NCI-H69 (cell line): ENCODE results near the gene EIF3I.

Experiments
- DNase-seq: peaks from one replicate; lab custom pipeline; 2025; lab: John Stamatoyannopoulos, UW

Gene EIF3I

DNA sequence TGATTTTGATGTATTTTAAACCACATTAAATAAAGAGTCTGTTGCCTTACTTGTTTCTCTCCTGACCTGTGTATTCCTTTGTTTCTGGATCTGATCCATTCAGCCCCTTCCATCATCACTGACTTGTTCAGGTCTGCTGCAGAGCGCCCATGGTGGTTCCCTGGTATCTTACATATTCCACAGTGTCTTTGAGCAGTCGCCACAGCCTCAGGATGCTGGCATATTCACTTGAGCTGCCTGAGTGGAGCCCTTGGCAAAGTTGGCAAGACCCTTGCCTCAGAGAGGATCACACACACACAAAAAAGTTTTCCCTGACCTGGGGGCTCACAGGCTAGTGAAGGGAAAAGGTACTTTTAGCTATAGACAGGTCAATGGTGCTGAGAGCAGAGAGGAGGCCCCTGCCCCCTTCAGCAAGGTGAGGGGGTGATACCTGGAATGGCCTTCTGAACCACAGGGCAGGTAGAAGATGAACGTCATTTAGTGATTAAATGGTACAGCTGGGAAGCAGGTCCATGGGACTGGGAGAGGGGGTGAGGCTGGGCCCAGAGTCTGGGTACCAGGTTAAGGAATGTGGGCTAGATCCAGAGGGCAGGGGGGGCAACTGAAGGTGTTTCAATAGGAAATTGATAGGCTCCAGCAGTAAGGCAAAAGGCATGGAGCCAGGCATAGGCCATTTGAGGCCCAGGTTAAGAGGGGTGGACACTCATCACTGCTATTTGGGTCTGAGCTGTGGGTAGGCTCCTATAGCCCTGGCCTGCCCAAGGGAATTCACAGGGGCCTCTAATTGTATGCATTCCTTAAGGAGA, 23.8 kb upstream of the EIF3I start:
- DNase-seq: no peak

GRCh38 chr1:32199043-32199716, 23.0 kb upstream of the EIF3I start:
- DNase-seq: no peak

DNA sequence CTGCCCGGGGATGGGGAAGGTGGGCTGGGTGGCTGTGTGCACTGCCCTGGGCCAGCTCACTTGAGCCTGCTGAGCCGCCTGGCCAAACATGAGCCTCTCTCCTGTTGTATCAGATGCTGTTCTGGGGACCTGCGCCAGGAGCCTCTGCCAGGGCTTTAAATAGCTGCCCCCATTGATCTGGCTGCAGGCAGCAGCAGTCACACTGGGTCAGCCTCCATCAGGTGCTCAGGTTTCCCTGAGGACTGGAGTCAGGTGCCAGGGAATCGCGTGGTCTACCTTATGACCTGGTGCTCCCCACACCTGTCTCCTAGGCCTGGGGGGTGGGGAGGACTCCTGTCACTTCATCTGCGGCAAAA, 22.5 kb upstream of the EIF3I start:
- peak; percentile 57 for DNase-seq

GRCh38 chr1:32200226-32201010, 21.8 kb upstream of the EIF3I start, which contains the start of gene CCDC28B:
Gene CCDC28B, plus strand, starts transcription at chr1:32200595. Its CDS starts 1,341 bp downstream, at chr1:32201936.
- DNase-seq: peak; percentile 75

DNA sequence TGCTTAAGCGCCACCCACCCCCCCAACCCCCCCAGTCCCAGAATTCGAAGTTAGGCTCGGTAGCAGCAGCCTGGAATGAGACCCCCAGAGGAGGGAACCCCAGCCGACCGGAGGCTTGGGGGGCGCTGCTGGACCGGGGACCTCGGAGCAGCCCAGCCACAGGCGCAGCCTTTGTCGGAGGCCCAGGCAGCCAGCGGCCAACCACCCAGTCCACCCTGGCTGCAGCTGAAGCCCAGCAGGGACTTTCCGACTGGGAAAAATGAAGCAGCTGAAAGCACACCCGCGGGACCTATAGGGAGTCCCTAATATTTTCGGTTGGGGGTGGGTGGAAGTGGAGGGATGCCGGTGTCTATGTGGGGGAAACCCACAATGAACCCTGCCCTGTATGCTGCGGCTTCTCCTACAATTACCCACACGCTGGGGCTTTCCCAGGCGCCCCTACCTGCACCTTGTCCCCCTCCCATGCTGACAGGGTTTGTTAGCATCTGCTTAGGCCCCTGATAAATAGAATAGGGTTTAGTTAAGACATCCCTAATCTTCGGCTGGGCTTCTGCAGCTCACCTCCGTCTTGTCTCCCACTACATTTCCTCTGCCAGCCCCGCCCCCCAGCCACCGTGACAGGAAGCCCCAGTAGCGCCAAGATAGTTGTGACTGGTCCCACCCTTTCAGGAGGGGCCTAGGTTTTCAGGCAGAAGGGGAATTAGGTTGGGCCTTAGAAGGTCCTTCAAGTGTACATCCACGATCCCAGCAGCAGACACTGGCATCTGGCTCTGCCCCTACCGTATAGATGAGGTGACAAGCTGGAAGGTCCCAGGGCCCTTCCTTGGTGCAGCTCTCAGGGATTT, 21.0 kb upstream of the EIF3I start:
- DNase-seq: peak; percentile 58

- peak; percentile 58 for DNase-seq
Observed at GRCh38 chr1:32204943-32205361, 17.3 kb upstream of the EIF3I start.

DNA sequence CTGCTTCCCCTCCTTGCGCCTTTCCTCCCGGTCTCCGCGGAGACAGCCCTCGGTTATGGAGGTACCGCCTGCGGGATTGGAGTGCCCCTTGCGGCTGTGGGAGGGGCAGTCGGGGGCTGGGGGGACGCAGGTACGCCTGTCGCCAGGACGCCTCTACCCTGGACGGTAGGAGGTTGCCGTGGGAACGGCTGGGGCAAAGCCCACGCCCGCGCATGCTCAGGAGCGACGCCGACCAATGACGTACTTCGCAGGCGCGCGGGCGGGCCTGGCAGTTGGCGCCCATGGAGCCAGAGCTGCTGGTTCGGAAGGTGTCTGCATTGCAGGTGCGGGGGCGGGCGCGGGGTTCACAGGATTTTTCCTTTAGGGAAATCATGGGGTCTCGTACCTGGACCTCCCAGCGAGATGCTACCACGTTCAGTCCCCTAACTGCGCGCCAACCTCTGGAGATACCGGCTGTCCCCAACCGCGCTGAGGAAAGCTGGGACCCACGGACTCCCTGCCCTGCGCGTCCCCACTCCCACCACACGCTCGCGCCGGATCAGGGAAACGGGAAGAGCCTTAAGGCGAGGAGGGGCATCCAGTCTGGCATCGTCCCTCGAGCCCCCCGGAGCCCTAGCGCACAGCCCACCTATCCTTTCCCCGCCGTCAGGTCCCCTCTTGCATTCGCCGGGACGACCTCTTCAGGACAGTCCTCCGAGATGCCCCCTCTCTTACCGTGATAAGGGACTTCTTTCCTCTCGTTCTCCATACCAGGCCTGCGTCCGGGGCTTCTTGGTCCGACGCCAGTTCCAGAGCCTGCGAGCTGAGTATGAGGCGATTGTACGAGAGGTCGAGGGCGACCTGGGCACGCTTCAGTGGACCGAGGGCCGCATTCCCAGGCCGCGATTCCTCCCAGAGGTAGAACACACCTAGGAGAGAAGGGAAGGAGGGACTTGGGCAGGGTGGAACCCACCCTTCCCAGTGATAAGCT, 16.5 kb upstream of the EIF3I start, which contains the start of gene IQCC:
Gene IQCC, plus strand, starts transcription at position 271 of the 970 bp plus-strand sequence. Its CDS starts 11 bp downstream, at position 282.
- peak; percentile 94 for DNase-seq

DNA sequence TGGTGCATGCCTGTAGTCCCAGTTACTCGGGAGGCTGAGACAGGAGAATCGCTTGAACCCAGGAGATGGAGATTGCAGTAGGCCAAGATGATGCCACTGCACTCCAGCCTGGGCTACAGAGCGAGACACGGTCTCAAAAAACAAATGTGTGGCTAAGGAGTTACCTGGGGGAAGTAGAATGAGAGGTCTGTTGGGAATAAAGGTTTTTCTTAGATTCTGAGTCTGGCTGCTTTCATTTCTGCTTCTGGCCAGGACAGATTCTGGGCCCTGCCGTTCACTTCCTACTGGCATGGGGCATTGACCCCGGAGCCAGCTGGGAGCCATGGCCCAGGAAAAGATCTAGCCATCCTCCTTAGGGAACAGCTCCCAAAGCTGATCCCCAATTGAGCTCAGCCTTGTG, 13.7 kb upstream of the EIF3I start:
- no peak for DNase-seq

DNA sequence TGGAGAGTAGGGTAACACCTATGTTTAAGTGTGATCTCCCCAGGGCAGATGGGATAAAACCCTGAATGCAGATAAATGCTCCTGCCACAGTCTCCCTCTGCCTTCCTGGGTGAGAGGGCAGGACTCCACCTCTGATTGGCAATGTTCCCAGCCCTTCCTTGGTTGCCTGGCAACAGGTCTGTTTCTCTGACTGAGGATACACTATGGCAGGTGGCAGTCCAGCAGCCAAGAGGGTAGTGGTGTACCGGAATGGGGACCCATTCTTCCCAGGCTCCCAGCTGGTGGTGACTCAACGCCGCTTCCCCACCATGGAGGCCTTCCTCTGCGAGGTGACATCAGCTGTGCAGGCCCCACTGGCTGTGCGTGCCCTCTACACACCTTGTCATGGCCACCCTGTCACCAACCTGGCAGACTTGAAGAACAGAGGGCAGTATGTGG, 13.3 kb upstream of the EIF3I start, which contains the start of gene DCDC2B:
Gene DCDC2B, plus strand, starts transcription at position 199 of the 438 bp plus-strand sequence. Its CDS starts 5 bp downstream, at position 204.
- DNase-seq: peak; percentile 90

DNA sequence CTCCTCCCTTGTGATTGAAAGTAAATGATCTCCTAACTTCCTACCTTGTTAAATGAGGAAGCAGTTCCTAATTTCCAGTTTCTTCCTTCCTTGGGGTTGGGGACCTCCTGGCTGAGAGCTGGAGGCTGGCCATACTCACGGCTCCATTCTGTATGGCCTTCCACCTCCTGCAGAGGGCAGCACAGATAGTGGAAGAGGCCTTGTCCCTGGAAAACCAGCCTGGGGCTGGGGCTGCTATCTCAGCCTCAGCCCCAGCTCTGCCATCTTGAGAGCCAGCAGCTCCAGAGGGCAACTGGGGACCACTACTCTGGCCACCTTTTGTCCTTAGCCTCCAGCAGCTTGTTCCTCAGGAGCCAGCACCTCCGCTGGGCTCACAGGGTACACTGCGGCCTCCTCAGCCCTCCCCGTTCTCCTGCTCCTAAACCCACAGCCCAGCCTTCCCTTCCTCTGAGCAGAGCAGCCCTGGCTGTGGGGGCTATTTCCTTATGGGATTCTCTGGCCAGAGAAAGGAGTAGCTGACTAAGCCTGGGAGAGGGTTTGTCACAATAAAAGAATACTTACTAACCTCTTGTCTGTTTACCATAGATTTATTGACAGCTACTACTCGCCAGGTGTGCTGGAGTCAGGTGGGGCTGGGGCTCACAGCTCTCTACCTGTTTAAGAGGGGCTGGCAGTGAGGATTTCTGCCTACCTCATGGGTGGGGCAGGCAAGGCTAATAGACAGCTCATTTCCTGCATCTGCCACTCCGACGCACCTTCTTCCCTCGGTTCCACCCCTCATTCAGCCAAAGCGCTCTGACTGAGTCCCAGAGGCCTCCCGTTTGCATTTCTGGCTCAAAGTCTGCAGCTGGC, 6.4 kb upstream of the EIF3I start:
- DNase-seq: peak; percentile 67

DNA sequence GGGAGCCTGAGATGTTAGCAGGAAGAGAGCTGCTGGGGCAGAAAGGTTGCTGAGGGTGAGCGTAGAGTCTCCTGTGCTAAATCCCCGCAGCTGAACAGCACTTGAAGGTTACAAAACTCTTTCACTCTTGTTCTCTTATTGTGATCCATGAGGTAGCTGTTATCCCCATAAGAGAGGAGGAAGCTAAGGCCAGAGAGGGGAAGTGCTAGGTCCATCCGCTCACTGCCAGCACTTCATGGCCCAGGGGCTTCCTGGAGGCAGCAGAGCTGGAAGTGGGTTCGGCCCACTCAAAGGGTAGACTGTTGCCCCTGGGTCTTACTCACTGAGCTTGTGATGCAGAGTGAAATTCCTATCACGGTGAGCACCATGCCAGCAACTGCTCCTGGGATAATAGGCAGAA, 5.6 kb upstream of the EIF3I start:
- DNase-seq: no peak

DNA sequence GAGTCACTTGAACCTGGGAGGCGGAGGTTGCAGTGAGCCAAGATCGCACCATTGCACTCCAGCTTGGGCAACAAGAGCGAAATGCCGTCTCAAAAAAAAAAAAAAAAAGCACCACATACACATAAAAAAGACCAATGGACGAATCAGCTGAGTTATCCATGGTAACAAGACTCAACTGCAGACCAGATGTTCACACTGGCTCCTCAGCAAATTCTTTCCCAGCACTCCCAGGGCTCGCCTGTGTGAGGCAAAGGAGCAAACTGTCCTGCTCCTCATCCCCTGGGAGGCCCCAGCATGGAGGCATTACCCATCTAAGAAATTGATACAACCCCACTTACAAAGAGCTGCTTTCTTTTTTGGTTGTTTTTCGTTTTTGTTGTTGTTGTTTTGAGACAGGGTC, 3.2 kb upstream of the EIF3I start:
- no peak for DNase-seq

- no peak for DNase-seq
Observed at GRCh38 chr1:32220746-32221580, 1.2 kb upstream of the EIF3I start.

GRCh38 chr1:32221581-32221979, 627 bp upstream of the EIF3I start:
- no peak for DNase-seq

DNA sequence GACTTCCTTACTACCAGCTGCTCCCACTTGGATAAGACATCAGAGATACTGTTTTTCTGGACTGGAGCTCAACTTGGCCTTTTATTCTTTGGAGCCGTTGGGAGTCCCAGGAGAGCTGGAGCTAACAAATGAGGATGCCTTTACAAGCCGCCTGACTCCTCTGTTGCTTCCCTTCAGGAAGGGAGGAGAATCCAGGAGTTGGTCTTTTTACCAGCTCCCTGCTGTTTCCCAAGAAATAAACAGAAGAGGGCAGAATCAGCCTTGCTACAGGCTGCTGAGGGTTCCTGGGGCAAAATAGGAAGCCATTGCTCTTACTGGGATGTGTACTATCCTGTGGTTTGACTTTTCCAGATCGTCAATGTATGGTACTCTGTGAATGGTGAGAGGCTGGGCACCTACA, 1.5 kb downstream of the EIF3I start:
- DNase-seq: no peak

DNA sequence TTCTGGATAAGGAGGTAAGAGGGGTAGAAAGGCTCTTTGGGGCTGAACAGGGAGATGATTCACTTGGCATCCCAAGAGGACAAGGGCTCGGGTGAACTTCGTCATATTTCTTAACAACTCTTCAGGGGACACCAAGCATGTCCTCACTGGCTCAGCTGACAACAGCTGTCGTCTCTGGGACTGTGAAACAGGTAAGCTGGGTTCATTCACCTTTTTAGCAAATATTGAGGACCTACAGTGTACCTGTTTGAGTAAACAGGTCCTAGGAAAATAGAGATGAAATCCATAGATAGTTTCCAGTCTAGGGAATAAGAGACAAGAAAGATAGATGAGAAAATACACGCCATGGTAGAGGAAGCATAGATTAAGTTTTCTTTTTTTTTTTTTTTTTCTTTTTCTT, 2.1 kb downstream of the EIF3I start:
- DNase-seq: no peak

GRCh38 chr1:32228771-32229170, 6.6 kb downstream of the EIF3I start:
- DNase-seq: no peak

DNA sequence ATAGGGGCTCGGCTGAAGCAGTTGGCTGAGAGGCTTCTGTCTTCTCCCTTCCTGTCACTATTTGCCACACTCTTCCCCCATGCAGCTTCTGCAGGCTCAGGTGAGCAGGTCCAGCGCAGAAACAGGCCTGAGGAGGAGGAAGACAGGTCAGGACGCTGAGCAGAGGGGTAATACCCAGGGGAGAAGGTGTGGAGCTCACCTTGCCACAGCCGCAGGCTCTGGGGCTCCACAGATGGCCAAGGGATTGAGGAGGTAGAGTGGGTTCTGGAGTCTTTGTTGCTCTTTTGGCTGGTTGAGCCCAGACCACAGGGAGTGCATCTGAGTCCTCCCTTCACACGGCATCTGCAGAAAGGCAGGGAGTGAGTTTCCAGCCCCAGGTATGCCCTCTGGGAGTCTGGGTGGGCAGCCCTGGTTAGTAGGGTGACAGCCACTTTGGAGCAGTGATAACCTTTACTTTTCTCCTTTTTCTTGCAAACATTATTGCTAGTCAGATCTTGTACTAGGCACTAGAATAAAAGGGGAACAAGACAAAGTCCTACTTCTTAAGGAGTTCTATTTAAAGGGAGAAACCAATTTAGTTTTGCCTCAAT, 9.7 kb downstream of the EIF3I start:
- DNase-seq: no peak
